ENCODE measurements around the gene NGB. TPM values are rescaled to one million over a fixed set of nuclear protein-coding genes. Genes with fewer than 3 reads are reported as not detected.

NGB gene
- total and polyA plus RNA-seq, 2 of the 8 experiments (the other 6 are each of a cell fraction or from before 2014, with no cell fraction given) = 0.30 to 0.60 TPM

DNA sequence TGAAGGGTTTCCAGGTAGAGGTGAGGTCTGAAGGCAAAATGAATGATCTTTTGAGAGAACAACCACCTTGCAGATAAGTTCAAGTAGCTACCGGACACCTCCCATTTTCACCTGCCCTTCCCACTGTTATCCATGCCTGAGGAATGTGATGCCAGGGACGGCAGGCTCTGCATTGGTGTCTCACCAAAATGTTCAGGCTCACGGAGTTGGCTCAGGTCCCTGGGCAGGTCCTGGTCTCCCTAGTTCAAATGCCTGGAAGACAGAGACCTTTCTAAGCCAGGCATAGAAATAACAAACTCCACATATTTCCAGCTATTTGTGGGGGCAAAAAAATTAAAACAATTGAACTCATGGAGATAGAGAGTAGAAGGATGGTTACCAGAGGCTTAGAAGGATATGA lies 53.5 kb downstream of the NGB start:
- H3K79me2 ChIP-seq (ENCODE audit: control insufficient read depth in 1 of 2, insufficient read depth in 2 of 2, low read length in 2 of 2) = no peaks in the 10 kb centered on the region
- FAIRE-seq (no peak), DNase-seq (ENCODE audit: low read depth in 1 of 2, low spot score in 2 of 2) (no peak)
- no peak overlapping the region for H3K9ac ChIP-seq (replicated peaks in 1 of 4; ENCODE audit: extremely low read depth in 1 of 4, low read depth in 3 of 4, low read length in 3 of 4)
- no peaks in the 10 kb centered on the region for H4K20me1 ChIP-seq (replicated peaks in 1 of 2; ENCODE audit: control insufficient read depth in 1 of 2, insufficient read depth in 2 of 2, low read length in 2 of 2)
- H3K4ac ChIP-seq (replicated peaks; ENCODE audit: insufficient read length, low read depth, low read length) = no peak overlapping the region
- H3K4me2 ChIP-seq (ENCODE audit: insufficient read depth in 1 of 2, low read depth in 2 of 2, low read length in 2 of 2) = no peak overlapping the region
- H2BK5ac ChIP-seq (ENCODE audit: low read depth, low read length) = no peak overlapping the region
- no peak overlapping the region for H4K5ac ChIP-seq (ENCODE audit: insufficient read length, low read depth, low read length)
- H3K56ac ChIP-seq (replicated peaks; ENCODE audit: insufficient read length, low read depth, low read length) = no peak overlapping the region
- no peak overlapping the region for H3K14ac ChIP-seq (ENCODE audit: insufficient read length)
- H3K36me3 ChIP-seq (ENCODE audit: control insufficient read depth in 2 of 4, insufficient read depth in 4 of 4, low read length in 3 of 4) = no peaks in the 10 kb centered on the region
- H3K9me3 ChIP-seq (ENCODE audit: insufficient read depth in 2 of 2, low read depth in 1 of 2, low read length in 1 of 2) = no peaks in the 10 kb centered on the region
- H3K79me1 ChIP-seq (ENCODE audit: low read depth, low read length) = no peaks in the 10 kb centered on the region
- no peak overlapping the region for H2AFZ ChIP-seq (ENCODE audit: low read length)
- H2AK5ac ChIP-seq (ENCODE audit: low read depth, low read length) = no peak overlapping the region
- H3K23ac ChIP-seq (ENCODE audit: insufficient read length) = no peak overlapping the region
- 90% methylated on average over 3 of the region's 3 CpGs; no CpG with 5 or more reads in 1 of the 2 experiments for WGBS, 2 experiments (ENCODE audit: extremely low coverage in 1 of 2, insufficient coverage in 1 of 2, insufficient read length in 1 of 2, insufficient replicate concordance in 2 of 2, low coverage in 1 of 2, low lambda C conversion rate in 2 of 2, missing lambda C conversion rate in 1 of 2)
- no peak overlapping the region for H2BK20ac ChIP-seq (ENCODE audit: low read length)
- H3K4me3 ChIP-seq (ENCODE audit: extremely low read depth in 1 of 4, insufficient read depth in 2 of 4, low read depth in 3 of 4, low read length in 4 of 4) = no peak overlapping the region
- no peak overlapping the region for H3K18ac ChIP-seq (ENCODE audit: extremely low read depth, low read length)
- 0 out of 2 replicates have a peak, but pooled peaks cover 2% of the 10 kb centered on the region for H3K23me2 ChIP-seq (ENCODE audit: low read depth, low read length)
- POLR2A ChIA-PET (ENCODE audit: partially characterized antibody) = interaction anchor here (0.7 kb wide), 1 partner anchor 91 kb away, joined by 3 read pairs; no protein-coding TSS in a partner anchor
- H3K4me1 ChIP-seq (replicated peaks in 1 of 4; ENCODE audit: control insufficient read depth in 3 of 4, insufficient read depth in 4 of 4, low read length in 3 of 4) = peaks cover 8 to 31% (median 21%) of the 10 kb centered on the region in 4 experiments
- H4K91ac ChIP-seq (replicated peaks; ENCODE audit: insufficient read length, low read length) = no peak overlapping the region
- no peaks in the 10 kb centered on the region for H3K27me3 ChIP-seq (replicated peaks in 1 of 4; ENCODE audit: control insufficient read depth in 3 of 4, extremely low read depth in 1 of 4, insufficient read depth in 3 of 4, low read length in 3 of 4)
- no peak overlapping the region for H4K8ac ChIP-seq (ENCODE audit: extremely low read depth, insufficient read depth, low read length)
- no peak for TF ChIP-seq CREB1 (IDR thresholded peaks at IDR 0.05)
- TF ChIP-seq EP300 (IDR thresholded peaks at IDR 0.05; ENCODE audit: borderline replicate concordance in 1 of 2, low read depth in 2 of 2, low read length in 2 of 2) = no peak
- no peak for TF ChIP-seq CEBPB (IDR thresholded peaks at IDR 0.05; ENCODE audit: low read depth, low read length)
- no peak for TF ChIP-seq BRCA1 (IDR thresholded peaks at IDR 0.05; ENCODE audit: low read depth, low read length)
- no peak for TF ChIP-seq JUND (IDR thresholded peaks at IDR 0.05; ENCODE audit: low read length)
- TF ChIP-seq RAD21 (IDR thresholded peaks at IDR 0.05 in 1 of 2, conservative IDR thresholded peaks at IDR 0.05 in 1 of 2; ENCODE audit: low read depth in 2 of 2, low read length in 2 of 2) = no peak
- no peak for TF ChIP-seq NANOG (IDR thresholded peaks at IDR 0.05; ENCODE audit: insufficient read depth, low read depth, low read length, poor library complexity, severe bottlenecking)
- TF ChIP-seq SIN3A (conservative IDR thresholded peaks at IDR 0.05 in 1 of 2, IDR thresholded peaks at IDR 0.05 in 1 of 2; ENCODE audit: low read depth in 1 of 2, low read length in 2 of 2) = no peak
- TF ChIP-seq SP4 (IDR thresholded peaks at IDR 0.05; ENCODE audit: low read length) = no peak
- TF ChIP-seq CBX5 (IDR thresholded peaks at IDR 0.05; ENCODE audit: low read depth, low read length) = no peak
- no peak overlapping the region for H2BK15ac ChIP-seq (ENCODE audit: low read length)
- no peak overlapping the region for H2BK12ac ChIP-seq (ENCODE audit: low read depth, low read length)
- no peak overlapping the region for H2BK120ac ChIP-seq (replicated peaks; ENCODE audit: low read depth, low read length)
- CTCF ChIA-PET (ENCODE audit: partially characterized antibody) = interaction anchor here (0.6 to 19.8 kb wide), 8 partner anchors 10 to 650 kb away, joined by 3 to 233 read pairs (median 4); no protein-coding TSS in a partner anchor
- H3K27ac ChIP-seq (ENCODE audit: low read depth, low read length) = no peak overlapping the region

All from H1 (cell line).